Measurements from ENCODE around the gene ADRA2C.

DNA sequence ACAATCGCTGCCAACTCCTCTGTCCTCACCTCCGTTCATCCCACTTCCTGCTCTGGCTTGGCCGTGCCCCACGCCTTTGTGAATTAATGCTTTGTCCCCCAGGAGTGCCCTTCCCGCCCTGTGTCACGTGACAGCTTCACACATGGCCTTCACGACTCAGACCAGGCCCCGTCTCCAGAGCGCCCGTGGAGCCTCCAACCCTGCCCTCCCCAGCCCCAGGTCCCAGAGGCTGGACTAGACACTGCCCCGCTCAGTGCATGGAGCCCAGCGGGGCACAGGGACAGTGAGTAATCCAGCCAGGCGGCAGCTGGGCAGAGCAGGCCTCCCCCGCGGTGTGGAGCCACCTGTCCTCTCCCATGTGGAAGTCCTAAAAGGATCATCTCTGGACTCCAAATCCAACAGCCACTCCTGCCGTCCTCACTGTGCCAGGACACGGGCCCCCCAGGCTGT is 7.4 kb downstream of the ADRA2C start:
- no peak for TF ChIP-seq CTCF (conservative IDR thresholded peaks at IDR 0.05 in 1 of 2, IDR thresholded peaks at IDR 0.05 in 1 of 2; ENCODE audit: extremely low read depth in 1 of 2, insufficient read depth in 1 of 2, low read depth in 1 of 2, low read length in 2 of 2)
- no peak for TF ChIP-seq EZH2 (IDR thresholded peaks at IDR 0.05; ENCODE audit: borderline replicate concordance, low read length)

Data from mammary epithelial cell (primary cell).